GM12865 (cell line): ENCODE measurements around the gene MED23.
A peak's percentile ranks its signal among the peaks of the same experiment; 100 is the strongest.
"Not testable (repeated sequence)": the region's sequence is repeated elsewhere in the genome, so short reads cannot be mapped to it uniquely, and the experiment has no call there.

ENCODE experiments used
- DNase-seq: peaks from one replicate; pipeline ENCODE4 v3.0.0; 2010; ENCODE audit warnings: low read depth
- H3K4me3 ChIP-seq: 2 replicates; pipeline ENCODE4 v1.5.1; 2011; ENCODE audit warnings: mild to moderate bottlenecking, low read depth, low read length, control low read depth
- TF ChIP-seq, protein P1 (sequence below): IDR thresholded peaks from 2 replicates; pipeline ENCODE4 v1.5.1; 2011; ENCODE audit warnings: low read length, control low read depth, low read depth, inconsistent platforms; ENCODE audit not compliant: insufficient read depth; ENCODE audit errors: missing control alignments

MED23 gene

DNA sequence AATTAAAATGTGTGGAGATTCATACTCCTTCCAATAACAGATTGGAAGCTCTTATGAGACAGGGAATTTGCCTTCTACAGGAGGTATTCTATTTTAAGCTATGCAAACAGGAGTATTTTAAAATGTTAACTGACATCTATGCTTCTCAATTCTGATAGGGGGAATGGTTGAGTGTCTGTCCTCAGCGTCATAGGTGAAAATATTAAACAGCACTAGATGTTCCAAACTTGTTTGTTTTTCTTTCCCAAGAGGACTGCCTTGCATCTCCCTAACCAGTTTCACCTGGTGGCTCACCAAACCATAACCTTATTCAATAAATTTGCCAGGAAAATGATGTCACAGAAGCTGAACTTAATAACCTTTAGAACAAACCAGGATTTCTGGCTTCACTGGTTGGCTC, 79.6 kb downstream of the MED23 start:
- TF ChIP-seq, protein P1, sequence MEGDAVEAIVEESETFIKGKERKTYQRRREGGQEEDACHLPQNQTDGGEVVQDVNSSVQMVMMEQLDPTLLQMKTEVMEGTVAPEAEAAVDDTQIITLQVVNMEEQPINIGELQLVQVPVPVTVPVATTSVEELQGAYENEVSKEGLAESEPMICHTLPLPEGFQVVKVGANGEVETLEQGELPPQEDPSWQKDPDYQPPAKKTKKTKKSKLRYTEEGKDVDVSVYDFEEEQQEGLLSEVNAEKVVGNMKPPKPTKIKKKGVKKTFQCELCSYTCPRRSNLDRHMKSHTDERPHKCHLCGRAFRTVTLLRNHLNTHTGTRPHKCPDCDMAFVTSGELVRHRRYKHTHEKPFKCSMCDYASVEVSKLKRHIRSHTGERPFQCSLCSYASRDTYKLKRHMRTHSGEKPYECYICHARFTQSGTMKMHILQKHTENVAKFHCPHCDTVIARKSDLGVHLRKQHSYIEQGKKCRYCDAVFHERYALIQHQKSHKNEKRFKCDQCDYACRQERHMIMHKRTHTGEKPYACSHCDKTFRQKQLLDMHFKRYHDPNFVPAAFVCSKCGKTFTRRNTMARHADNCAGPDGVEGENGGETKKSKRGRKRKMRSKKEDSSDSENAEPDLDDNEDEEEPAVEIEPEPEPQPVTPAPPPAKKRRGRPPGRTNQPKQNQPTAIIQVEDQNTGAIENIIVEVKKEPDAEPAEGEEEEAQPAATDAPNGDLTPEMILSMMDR: no peak
- H3K4me3 ChIP-seq: no peak overlapping the region
- no peak for DNase-seq

DNA sequence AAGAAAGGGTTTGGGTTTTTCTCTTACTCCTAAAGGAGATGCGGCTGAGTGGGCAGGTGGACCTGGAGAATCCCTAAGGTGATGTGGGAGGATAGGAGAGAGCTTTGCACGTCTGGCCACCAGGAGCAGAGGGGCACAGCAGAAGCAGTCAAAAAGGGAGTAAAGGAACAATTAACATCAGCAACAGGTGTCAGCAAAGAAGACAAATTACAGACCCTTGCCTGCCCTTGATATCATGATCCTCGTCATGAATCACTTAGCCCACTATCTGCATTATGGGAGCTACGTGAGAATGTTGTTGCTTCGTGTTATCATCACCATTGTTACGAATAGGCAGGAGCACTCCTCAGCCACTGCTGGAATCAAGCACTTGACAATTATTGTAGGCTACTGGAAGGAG, 80.6 kb downstream of the MED23 start:
- no peak for DNase-seq
- no peak overlapping the region for H3K4me3 ChIP-seq
- TF ChIP-seq, protein P1: no peak

DNA sequence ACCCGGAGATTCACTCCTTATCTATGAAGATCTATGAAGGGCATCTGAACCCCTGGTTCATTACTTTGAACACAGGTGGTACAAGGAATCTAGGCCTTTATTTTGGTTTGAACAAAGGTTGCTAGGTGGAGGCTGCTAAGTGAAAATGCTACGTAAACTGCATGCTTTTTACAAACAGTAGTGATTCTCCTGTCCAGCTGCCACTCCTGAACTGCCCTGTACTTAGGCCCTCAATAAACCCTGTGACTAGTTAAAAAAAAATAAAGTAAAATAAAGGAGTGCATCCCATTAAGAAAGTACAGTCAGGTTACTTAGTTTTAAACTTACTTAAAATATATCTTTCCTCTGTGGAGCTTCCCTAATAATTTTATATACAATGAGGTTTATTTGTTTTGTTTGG, 82.7 kb downstream of the MED23 start:
- no peak overlapping the region for H3K4me3 ChIP-seq
- TF ChIP-seq, protein P1: no peak
- DNase-seq: no peak

DNA sequence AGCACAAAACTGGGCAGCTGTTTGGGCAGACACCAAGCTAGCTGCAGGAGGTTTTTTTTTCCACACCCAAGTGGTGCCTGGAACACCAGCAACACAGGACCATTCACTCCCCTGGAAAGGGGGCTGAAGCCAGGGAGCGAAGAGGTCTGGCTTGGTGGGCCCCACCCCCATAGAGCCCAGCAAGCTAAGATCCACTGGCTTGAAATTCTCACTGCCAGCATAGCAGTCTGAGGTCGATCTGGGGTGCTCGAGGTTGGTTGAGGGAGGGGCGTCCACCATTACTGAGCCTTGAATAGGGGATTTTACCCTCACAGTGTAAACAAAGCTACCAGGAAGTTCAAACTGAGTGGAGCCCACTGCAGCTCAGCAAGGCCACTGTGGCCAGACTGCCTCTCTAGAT, 89.4 kb downstream of the MED23 start:
- not testable (repeated sequence) for H3K4me3 ChIP-seq, DNase-seq

DNA sequence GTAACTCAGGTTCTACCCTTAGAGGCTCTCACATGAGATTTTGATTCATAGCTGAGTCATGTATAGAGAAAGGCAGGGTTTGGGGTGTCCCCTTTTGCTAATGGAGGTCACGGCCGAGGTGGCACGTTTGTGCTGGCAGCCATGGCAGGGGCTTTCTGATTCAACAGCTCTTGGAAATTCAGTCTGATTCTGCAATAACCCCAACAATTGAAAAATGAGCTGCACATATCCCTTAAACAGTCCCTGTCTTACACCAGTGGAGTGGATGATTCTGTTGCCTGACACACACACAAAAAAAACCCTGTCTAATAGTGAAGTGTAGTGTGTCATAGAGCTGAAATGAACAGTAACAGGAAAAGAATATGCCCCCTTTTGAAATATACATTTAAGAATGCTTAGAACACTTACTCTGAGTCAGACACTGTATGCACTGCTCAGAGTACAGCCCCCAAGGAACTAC, 95.4 kb downstream of the MED23 start:
- H3K4me3 ChIP-seq: no peak overlapping the region
- peak; percentile 42 for DNase-seq
- TF ChIP-seq, protein P1: no peak

DNA sequence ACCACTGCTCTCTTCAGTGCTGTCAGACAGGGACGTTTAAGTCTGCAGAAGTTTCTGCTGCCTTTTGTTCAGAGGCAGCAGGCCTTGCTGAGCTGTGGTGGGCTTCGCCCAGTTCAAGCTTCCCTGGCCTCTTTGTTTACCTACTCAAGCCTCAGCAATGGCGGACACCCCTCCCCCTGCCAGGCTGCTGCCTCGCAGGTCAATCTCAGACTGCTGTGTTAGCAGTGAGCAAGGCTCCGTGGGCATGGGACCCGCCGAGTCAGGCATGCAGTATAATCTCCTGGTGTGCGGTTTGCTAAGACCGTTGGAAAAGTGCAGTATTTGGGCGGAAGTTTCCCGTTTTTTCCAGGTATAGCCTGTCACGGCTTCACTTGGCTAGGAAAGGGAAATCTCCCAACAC, 96.4 kb downstream of the MED23 start:
- not testable (repeated sequence) for DNase-seq, H3K4me3 ChIP-seq

DNA sequence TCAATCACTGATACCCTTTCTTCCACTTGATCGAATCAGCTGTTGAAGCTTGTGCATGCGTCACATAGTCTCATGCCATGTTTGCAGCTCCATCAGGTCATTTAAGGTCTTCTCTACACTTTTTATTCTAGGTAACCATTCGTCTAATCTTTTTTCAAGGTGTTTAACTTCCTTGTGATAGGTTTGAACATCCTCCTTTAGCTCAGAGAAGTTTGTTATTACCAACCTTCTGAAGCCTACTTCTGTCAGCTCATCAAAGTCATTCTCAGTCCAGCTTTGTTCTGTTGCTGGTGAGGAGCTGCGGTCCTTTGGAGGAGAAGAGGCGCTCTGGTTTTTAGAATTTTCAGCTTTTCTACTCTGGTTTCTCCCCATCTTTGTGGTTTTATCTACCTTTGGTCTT, 97.1 kb downstream of the MED23 start:
- not testable (repeated sequence) for DNase-seq, H3K4me3 ChIP-seq

DNA sequence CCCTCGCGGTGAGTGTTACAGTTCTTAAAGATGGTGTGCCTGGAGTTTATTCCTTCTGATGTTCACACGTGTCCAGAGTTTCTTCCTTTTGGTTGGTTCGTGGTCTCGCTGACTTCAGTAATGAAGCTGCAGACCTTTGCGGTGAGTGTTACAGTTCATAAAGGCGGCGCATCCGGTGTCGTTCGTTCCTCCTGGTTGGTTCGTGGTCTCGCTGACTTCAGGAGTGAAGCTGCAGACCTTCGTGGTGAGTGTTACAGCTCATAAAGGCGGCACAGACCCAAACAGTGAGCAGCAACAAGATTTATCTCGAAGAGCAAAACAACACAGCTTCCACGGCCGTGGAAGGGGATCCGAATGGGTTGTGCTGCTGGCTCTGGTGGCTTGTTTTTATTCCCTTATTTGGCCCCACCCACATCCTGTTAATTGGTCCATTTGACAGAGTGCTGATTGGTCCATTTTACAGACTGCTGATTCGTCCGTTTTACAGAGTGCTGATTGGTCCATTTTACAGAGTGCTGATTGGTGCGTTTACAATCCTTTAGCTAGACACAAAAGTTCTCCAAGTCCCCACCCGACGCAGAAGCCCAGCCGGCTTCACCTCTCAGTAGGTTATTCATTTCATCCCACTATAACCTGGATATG, 103.2 kb downstream of the MED23 start:
- TF ChIP-seq, protein P1: no peak
- H3K4me3 ChIP-seq: no peak overlapping the region
- DNase-seq: no peak
